Caco-2 (cell line): ENCODE data around the gene PXYLP1. TPM values are rescaled to one million over a fixed set of nuclear protein-coding genes. Genes with fewer than 3 reads are reported as not detected.

Experiments
- BruUV-seq: library from RNA; stranded (reverse); fragments of 400-500 nt; replicated peaks from 2 replicates; lab custom pipeline; 2021; lab: Mats Ljungman, UMichigan
- CTCF ChIA-PET: fragments of 300-600 bp; sonication (Branson Sonifier 250); formaldehyde crosslinking; loops from one replicate; lab custom pipeline; 2022; ENCODE audit warnings: antibody characterized with exemption; lab: Charles Lee
- POLR2A ChIA-PET: fragments of 300-600 bp; sonication (Branson Sonifier 250); formaldehyde crosslinking; loops from one replicate; lab custom pipeline; 2022; ENCODE audit warnings: antibody characterized with exemption; lab: Charles Lee
- DNase-seq, 2 experiments: peaks; one replicate each; pipeline versions ENCODE4 v3.0.0 to v3.0.0-alpha.2; 2020 to 2022
- H3K27me3 ChIP-seq: replicated peaks from 2 replicates; pipeline ENCODE4 v1.6.0; 2011; ENCODE audit warnings: low read length; ENCODE audit not compliant: control insufficient read depth, insufficient read depth
- H3K36me3 ChIP-seq: 2 replicates; pipeline ENCODE4 v1.5.1; 2011; ENCODE audit warnings: low read length; ENCODE audit not compliant: control insufficient read depth, insufficient read depth
- H3K4me1 ChIP-seq: fragments of 250-450 bp; sonication (Bioruptor Pico); 2 replicates; pipeline ENCODE4 v1.5.1; 2020; ENCODE audit warnings: mild to moderate bottlenecking
- H3K4me3 ChIP-seq: 2 replicates; pipeline ENCODE4 v1.5.1; 2011; ENCODE audit warnings: low read depth, mild to moderate bottlenecking, control low read depth, low read length
- H3K9me3 ChIP-seq: fragments of 250-450 bp; sonication (Bioruptor Pico); 2 replicates; pipeline ENCODE4 v1.5.1; 2020; ENCODE audit warnings: mild to moderate bottlenecking, moderate library complexity
- H3K27ac Mint-ChIP-seq: one replicate; pipeline ENCODE4 v1.8.0; 2022; ENCODE audit warnings: mixed read lengths; ENCODE audit not compliant: unreplicated experiment
- H3K27me3 Mint-ChIP-seq: one replicate; pipeline ENCODE4 v1.8.0; 2022; ENCODE audit warnings: mixed read lengths; ENCODE audit not compliant: insufficient read depth, unreplicated experiment
- H3K36me3 Mint-ChIP-seq: one replicate; pipeline ENCODE4 v1.8.0; 2022; ENCODE audit warnings: mild to moderate bottlenecking, mixed read lengths; ENCODE audit not compliant: insufficient read depth, unreplicated experiment
- H3K4me1 Mint-ChIP-seq: one replicate; pipeline ENCODE4 v1.8.0; 2022; ENCODE audit warnings: low read depth, mixed read lengths; ENCODE audit not compliant: unreplicated experiment
- H3K4me3 Mint-ChIP-seq: one replicate; pipeline ENCODE4 v1.8.0; 2022; ENCODE audit warnings: mild to moderate bottlenecking, moderate library complexity, mixed read lengths; ENCODE audit not compliant: unreplicated experiment
- H3K9me3 Mint-ChIP-seq: one replicate; pipeline ENCODE4 v1.8.0; 2022; ENCODE audit warnings: mixed read lengths; ENCODE audit not compliant: unreplicated experiment
- CTCF ChIP-seq, 2 experiments: fragments of 200-600 bp in 1 of 2; IDR thresholded peaks; 1 replicate in 1 of 2; 2 replicates in 1 of 2; pipeline versions ENCODE4 v1.5.1 to v1.8.0; 2011 to 2022; ENCODE audit warnings: antibody characterized with exemption in 1 of 2, control low read depth in 1 of 2, inconsistent platforms in 1 of 2, low read depth in 1 of 2, low read length in 1 of 2, mild to moderate bottlenecking in 1 of 2, moderate library complexity in 1 of 2; ENCODE audit not compliant: insufficient read depth in 1 of 2, severe bottlenecking in 1 of 2, unreplicated experiment in 1 of 2
- intact Hi-C: fragments of 100-400 bp; cut with micrococcal nuclease; formaldehyde crosslinking; loops from one replicate; pipeline ENCODE4 v1.10.0; 2022; ENCODE audit not compliant: unreplicated experiment
- total RNA-seq: library from RNA; stranded (reverse); gene quantifications from 2 replicates; pipeline ENCODE4 v1.2.3, GENCODE V29; 2022

The PXYLP1 gene
- total RNA-seq, 1 experiment from 2014 or later = 24.6 TPM

GRCh38 chr3:141316851-141317250 lies 85.2 kb downstream of the PXYLP1 start:
- intact Hi-C loops = no loop called here
- no TSS peak for BruUV-seq
- no peak overlapping the region for H3K4me3 ChIP-seq
- no peak for TF ChIP-seq CTCF (IDR thresholded peaks at IDR 0.05; ENCODE audit: insufficient read depth in 1 of 2, low read depth in 1 of 2, low read length in 1 of 2, severe bottlenecking in 1 of 2, unreplicated experiment in 1 of 2)
- H3K36me3 ChIP-seq = no peaks in the 10 kb centered on the region
- Mint-ChIP-seq H3K27me3 (no peaks in the 10 kb centered on the region), H3K36me3 (no peaks in the 10 kb centered on the region), H3K27ac (no peak overlapping the region), H3K4me3 (no peak overlapping the region), H3K4me1 (peaks cover 13% of the 10 kb centered on the region), H3K9me3 (peaks cover 11% of the 10 kb centered on the region)
- peaks cover 23% of the 10 kb centered on the region for H3K4me1 ChIP-seq
- H3K9me3 ChIP-seq = no peaks in the 10 kb centered on the region
- H3K27me3 ChIP-seq = no peaks in the 10 kb centered on the region
- ChIA-PET CTCF (no interaction called here), POLR2A (no interaction called here)
- DNase-seq = no peak

GRCh38 chr3:141320399-141321108 lies 88.9 kb downstream of the PXYLP1 start:
- CTCF ChIA-PET = interaction anchor here (0.9 kb wide), 1 partner anchor 134 kb away, joined by 3 read pairs; no protein-coding TSS in a partner anchor
- Mint-ChIP-seq H3K4me1 (peaks cover 14% of the 10 kb centered on the region), H3K4me3 (no peak overlapping the region), H3K36me3 (no peaks in the 10 kb centered on the region), H3K27ac (no peak overlapping the region), H3K27me3 (no peaks in the 10 kb centered on the region), H3K9me3 (peaks cover 11% of the 10 kb centered on the region)
- POLR2A ChIA-PET = no interaction called here
- no peak for DNase-seq
- no peak for TF ChIP-seq CTCF (IDR thresholded peaks at IDR 0.05; ENCODE audit: insufficient read depth in 1 of 2, low read depth in 1 of 2, low read length in 1 of 2, severe bottlenecking in 1 of 2, unreplicated experiment in 1 of 2)
- H3K36me3 ChIP-seq = no peaks in the 10 kb centered on the region
- H3K9me3 ChIP-seq = no peaks in the 10 kb centered on the region
- peaks cover 19% of the 10 kb centered on the region for H3K4me1 ChIP-seq
- intact Hi-C loops = no loop called here
- no peaks in the 10 kb centered on the region for H3K27me3 ChIP-seq
- H3K4me3 ChIP-seq = no peak overlapping the region
- BruUV-seq = no TSS peak

GRCh38 chr3:141321109-141321497 lies 89.5 kb downstream of the PXYLP1 start:
- intact Hi-C loops = no loop called here
- CTCF ChIA-PET = interaction anchor here (0.9 kb wide), 1 partner anchor 134 kb away, joined by 3 read pairs; no protein-coding TSS in a partner anchor
- no TSS peak for BruUV-seq
- H3K4me1 ChIP-seq = peaks cover 20% of the 10 kb centered on the region
- H3K9me3 ChIP-seq = no peaks in the 10 kb centered on the region
- no peaks in the 10 kb centered on the region for H3K36me3 ChIP-seq
- H3K4me3 ChIP-seq = no peak overlapping the region
- DNase-seq = no peak
- Mint-ChIP-seq H3K4me3 (no peak overlapping the region), H3K36me3 (no peaks in the 10 kb centered on the region), H3K4me1 (peaks cover 17% of the 10 kb centered on the region), H3K27me3 (no peaks in the 10 kb centered on the region), H3K9me3 (peaks cover 11% of the 10 kb centered on the region), H3K27ac (no peak overlapping the region)
- H3K27me3 ChIP-seq = no peaks in the 10 kb centered on the region
- no peak for TF ChIP-seq CTCF (IDR thresholded peaks at IDR 0.05; ENCODE audit: insufficient read depth in 1 of 2, low read depth in 1 of 2, low read length in 1 of 2, severe bottlenecking in 1 of 2, unreplicated experiment in 1 of 2)
- POLR2A ChIA-PET = no interaction called here
